ENCODE results near the gene GJA3.

Gene GJA3

GRCh38 chr13:20191311-20192157, 30.7 kb upstream of the GJA3 start:
- Histone ChIP-seq H3K36me3 (ENCODE audit: control insufficient read depth, insufficient read depth, low read length) (no peaks in the 10 kb centered on the region), H3K4me1 (ENCODE audit: control insufficient read depth, insufficient read depth, low read length) (no peaks in the 10 kb centered on the region), H3K4me3 (ENCODE audit: low read length) (peak overlapping the region; percentile 16), H3K9ac (ENCODE audit: low read length) (no peak overlapping the region), H3K27ac (ENCODE audit: low read depth, low read length) (no peak overlapping the region), H3K27me3 (ENCODE audit: control insufficient read depth, insufficient read depth, low read length) (peaks cover 14% of the 10 kb centered on the region)

DNA sequence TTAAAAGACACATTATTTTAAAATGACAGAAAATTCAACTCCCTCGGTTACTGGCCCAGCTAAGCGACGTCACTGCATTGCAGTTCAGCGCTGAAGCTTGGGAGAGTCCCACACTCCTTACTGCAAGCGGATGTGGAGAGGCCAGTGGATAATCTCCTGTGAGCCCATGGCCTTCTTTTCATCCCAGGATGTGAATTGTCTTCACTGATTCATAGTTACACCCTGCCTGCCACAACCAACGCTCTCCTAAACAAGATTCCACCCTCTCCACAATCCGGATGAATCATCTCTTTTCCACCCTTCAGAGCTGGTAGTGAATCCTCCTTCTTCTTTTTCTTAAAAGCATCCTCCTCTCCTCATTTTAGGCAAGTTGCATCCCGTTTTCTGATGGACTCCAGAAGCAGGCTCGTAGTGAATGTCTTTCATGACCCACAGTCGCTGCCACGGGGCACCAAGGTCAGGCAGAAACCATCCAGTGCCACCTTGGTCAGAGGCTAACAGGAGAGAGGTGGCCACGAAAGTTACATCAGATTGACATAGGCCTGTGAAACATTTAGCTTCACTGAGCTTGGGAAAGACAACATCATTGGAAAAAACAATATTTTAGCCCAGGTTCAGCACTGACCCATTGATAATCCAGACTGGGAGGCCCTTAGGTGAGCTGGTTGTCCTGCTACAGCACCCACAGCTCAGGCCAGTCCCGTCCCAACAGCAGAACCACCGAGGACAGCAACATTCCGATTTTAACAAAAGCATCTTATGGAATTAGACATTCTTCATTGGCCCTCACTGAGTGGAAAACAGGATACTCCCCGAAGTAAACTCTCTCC, 29.8 kb upstream of the GJA3 start:
- Histone ChIP-seq H3K4me3 (ENCODE audit: low read length) (no peak overlapping the region), H3K27me3 (ENCODE audit: control insufficient read depth, insufficient read depth, low read length) (peaks cover 14% of the 10 kb centered on the region), H3K9ac (ENCODE audit: low read length) (no peak overlapping the region), H3K4me1 (ENCODE audit: control insufficient read depth, insufficient read depth, low read length) (no peaks in the 10 kb centered on the region), H3K27ac (ENCODE audit: low read depth, low read length) (no peak overlapping the region), H3K36me3 (ENCODE audit: control insufficient read depth, insufficient read depth, low read length) (no peaks in the 10 kb centered on the region)

GRCh38 chr13:20190076-20190475, 29.2 kb upstream of the GJA3 start:
- Histone ChIP-seq H3K36me3 (ENCODE audit: control insufficient read depth, insufficient read depth, low read length) (no peaks in the 10 kb centered on the region), H3K4me1 (ENCODE audit: control insufficient read depth, insufficient read depth, low read length) (no peaks in the 10 kb centered on the region), H3K4me3 (ENCODE audit: low read length) (no peak overlapping the region), H3K9ac (ENCODE audit: low read length) (no peak overlapping the region), H3K27me3 (ENCODE audit: control insufficient read depth, insufficient read depth, low read length) (peaks cover 14% of the 10 kb centered on the region), H3K27ac (ENCODE audit: low read depth, low read length) (no peak overlapping the region)

GRCh38 chr13:20188667-20189553, 28.1 kb upstream of the GJA3 start:
- Histone ChIP-seq H3K4me1 (ENCODE audit: control insufficient read depth, insufficient read depth, low read length) (no peaks in the 10 kb centered on the region), H3K4me3 (ENCODE audit: low read length) (no peak overlapping the region), H3K27me3 (ENCODE audit: control insufficient read depth, insufficient read depth, low read length) (peaks cover 8% of the 10 kb centered on the region), H3K9ac (ENCODE audit: low read length) (no peak overlapping the region), H3K27ac (ENCODE audit: low read depth, low read length) (no peak overlapping the region), H3K36me3 (ENCODE audit: control insufficient read depth, insufficient read depth, low read length) (no peaks in the 10 kb centered on the region)

GRCh38 chr13:20186771-20187170, 25.9 kb upstream of the GJA3 start:
- Histone ChIP-seq H3K4me3 (ENCODE audit: low read length) (no peak overlapping the region), H3K27ac (ENCODE audit: low read depth, low read length) (no peak overlapping the region), H3K36me3 (ENCODE audit: control insufficient read depth, insufficient read depth, low read length) (no peaks in the 10 kb centered on the region), H3K9ac (ENCODE audit: low read length) (no peak overlapping the region), H3K27me3 (ENCODE audit: control insufficient read depth, insufficient read depth, low read length) (no peaks in the 10 kb centered on the region), H3K4me1 (ENCODE audit: control insufficient read depth, insufficient read depth, low read length) (no peaks in the 10 kb centered on the region)

GRCh38 chr13:20185366-20186056, 24.7 kb upstream of the GJA3 start:
- H3K4me3 ChIP-seq (ENCODE audit: low read length), result no peak overlapping the region
- no peaks in the 10 kb centered on the region for H3K4me1 ChIP-seq (ENCODE audit: control insufficient read depth, insufficient read depth, low read length)
- H3K27ac ChIP-seq (ENCODE audit: low read depth, low read length), result no peak overlapping the region
- no peaks in the 10 kb centered on the region for H3K27me3 ChIP-seq (ENCODE audit: control insufficient read depth, insufficient read depth, low read length)
- no peaks in the 10 kb centered on the region for H3K36me3 ChIP-seq (ENCODE audit: control insufficient read depth, insufficient read depth, low read length)
- no peak overlapping the region for H3K9ac ChIP-seq (ENCODE audit: low read length)

GRCh38 chr13:20182231-20182846, 21.5 kb upstream of the GJA3 start:
- Histone ChIP-seq H3K27ac (ENCODE audit: low read depth, low read length) (no peak overlapping the region), H3K36me3 (ENCODE audit: control insufficient read depth, insufficient read depth, low read length) (no peaks in the 10 kb centered on the region), H3K4me1 (ENCODE audit: control insufficient read depth, insufficient read depth, low read length) (no peaks in the 10 kb centered on the region), H3K9ac (ENCODE audit: low read length) (no peak overlapping the region), H3K4me3 (ENCODE audit: low read length) (no peak overlapping the region), H3K27me3 (ENCODE audit: control insufficient read depth, insufficient read depth, low read length) (peaks cover 8% of the 10 kb centered on the region)

DNA sequence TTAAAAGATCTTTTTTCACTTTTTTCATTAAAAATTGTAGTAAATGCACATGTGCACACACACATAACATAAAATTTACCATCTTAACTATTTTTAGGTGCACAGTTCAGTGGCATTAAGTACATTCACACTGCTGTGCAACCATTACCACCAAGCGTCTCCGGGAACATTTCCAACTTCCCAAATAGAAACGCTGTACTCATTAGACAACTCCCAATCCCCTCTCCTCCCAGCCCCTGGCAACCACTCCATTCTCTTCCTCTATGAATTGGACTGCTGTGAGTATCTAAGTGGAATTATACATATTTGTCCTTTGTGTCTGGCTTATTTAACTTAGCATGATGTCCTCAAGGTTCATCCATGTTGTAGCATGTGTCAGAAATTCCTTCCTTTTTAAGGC, 20.3 kb upstream of the GJA3 start:
- H3K27ac ChIP-seq (ENCODE audit: low read depth, low read length), result no peak overlapping the region
- H3K9ac ChIP-seq (ENCODE audit: low read length), result no peak overlapping the region
- peaks cover 9% of the 10 kb centered on the region for H3K27me3 ChIP-seq (ENCODE audit: control insufficient read depth, insufficient read depth, low read length)
- no peaks in the 10 kb centered on the region for H3K36me3 ChIP-seq (ENCODE audit: control insufficient read depth, insufficient read depth, low read length)
- no peaks in the 10 kb centered on the region for H3K4me1 ChIP-seq (ENCODE audit: control insufficient read depth, insufficient read depth, low read length)
- H3K4me3 ChIP-seq (ENCODE audit: low read length), result no peak overlapping the region

DNA sequence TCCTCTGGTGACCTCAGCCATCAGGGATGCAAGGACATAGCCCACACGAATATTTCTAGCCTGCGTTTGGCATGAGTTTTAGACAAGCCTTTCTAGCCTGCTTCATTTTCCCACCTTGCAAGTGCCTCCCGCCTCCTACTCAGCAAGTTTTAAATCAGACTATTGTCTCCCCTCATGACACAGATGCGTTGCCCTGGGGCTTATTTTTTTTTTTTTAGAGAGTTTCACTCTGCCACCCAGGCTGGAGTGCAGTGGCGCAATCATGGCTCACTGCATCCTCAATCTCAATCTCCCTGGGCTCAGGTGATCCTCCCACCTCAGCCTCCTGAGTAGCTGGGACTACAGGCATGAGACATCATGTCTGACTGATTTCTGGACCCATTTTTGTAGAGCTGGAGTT, 17.3 kb upstream of the GJA3 start:
- H3K27me3 ChIP-seq (ENCODE audit: control insufficient read depth, insufficient read depth, low read length), result peaks cover 9% of the 10 kb centered on the region

DNA sequence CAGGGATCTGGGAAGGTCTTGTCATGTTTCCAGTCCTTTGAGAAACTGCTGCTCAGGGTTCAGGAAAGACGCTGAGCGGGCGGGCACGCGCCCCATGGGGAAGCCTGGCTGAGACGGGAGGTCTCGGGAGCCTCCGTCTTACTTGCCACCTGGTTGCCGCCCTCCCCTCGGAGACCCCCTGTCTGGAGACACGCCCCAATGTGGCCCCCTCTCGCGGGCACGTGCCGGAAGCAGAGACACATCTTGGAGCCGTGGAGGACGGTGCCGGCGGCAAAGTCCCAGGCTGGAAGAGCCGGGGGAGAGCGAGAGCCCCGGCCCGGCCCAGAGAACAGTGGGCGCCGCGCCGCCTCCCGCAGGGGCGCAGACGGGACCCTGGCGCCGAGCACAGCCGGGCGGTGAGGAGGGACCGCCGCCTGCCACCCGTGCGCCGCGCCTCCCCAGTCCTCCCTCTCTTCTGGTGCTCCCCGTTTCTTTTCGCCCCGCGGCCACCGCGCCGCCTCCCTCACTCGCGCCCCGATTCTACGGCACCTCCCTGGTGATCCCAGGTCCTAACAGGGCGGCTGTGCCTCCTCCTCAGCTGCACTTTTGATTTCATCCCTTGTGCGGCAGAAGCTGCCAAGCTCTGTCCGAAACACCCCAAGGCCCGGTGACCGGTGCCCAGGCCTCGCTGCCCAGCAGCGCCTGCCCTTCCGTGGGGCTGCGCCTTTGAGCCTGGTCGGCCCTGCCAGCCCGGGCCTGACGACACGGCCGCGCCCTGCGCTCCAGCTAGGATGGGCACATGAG, 16.4 kb upstream of the GJA3 start:
- Histone ChIP-seq H3K27ac (ENCODE audit: low read depth, low read length) (no peak overlapping the region), H3K27me3 (ENCODE audit: control insufficient read depth, insufficient read depth, low read length) (peaks cover 9% of the 10 kb centered on the region), H3K4me1 (ENCODE audit: control insufficient read depth, insufficient read depth, low read length) (no peaks in the 10 kb centered on the region), H3K9ac (ENCODE audit: low read length) (no peak overlapping the region), H3K4me3 (ENCODE audit: low read length) (no peak overlapping the region), H3K36me3 (ENCODE audit: control insufficient read depth, insufficient read depth, low read length) (no peaks in the 10 kb centered on the region)

More for the DNA sequence above, 17.3 kb upstream of the GJA3 start:
- no peak overlapping the region for H3K9ac ChIP-seq (ENCODE audit: low read length)
- H3K4me1 ChIP-seq (ENCODE audit: control insufficient read depth, insufficient read depth, low read length), result no peaks in the 10 kb centered on the region
- no peak overlapping the region for H3K27ac ChIP-seq (ENCODE audit: low read depth, low read length)
- H3K4me3 ChIP-seq (ENCODE audit: low read length), result no peak overlapping the region
- H3K36me3 ChIP-seq (ENCODE audit: control insufficient read depth, insufficient read depth, low read length), result no peaks in the 10 kb centered on the region

All from rectal smooth muscle tissue (tissue), 1 donor.